ENCODE data around the gene STON2.
"Not testable (repeated sequence)": the region's sequence is repeated elsewhere in the genome, so short reads cannot be mapped to it uniquely, and the experiment has no call there.

The STON2 gene

GRCh38 chr14:81400202-81400678 lies at the start of gene STON2:
TSS of gene STON2 (minus strand) at chr14:81400324. CDS start at chr14:81398382, 1,942 bp downstream.
- peak; percentile 21 for DNase-seq (ENCODE audit: low spot score)

DNA sequence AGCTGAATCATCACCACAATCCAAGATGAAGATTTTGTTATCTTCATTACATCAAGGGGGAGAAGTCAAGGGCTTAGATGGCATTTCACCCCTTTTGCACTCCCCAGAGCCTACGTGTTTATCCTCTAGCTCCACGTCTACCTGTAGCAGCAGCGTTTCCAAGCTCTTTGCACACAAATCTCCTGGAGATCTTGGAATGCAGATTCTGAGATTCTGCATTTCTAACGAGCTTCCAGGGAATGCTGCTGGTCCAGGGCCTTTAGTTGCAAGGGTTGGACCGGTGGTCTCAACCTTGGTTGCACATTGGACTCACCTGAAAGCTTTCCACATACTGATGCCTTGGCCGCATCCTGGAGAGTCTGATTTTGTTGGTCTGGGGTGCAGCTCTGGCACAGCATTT lies 49.5 kb upstream of the STON2 start:
- no peak for DNase-seq (ENCODE audit: low spot score)

- no peak for DNase-seq (ENCODE audit: low spot score)
Observed at GRCh38 chr14:81449114-81449513, 49.0 kb upstream of the STON2 start.

DNA sequence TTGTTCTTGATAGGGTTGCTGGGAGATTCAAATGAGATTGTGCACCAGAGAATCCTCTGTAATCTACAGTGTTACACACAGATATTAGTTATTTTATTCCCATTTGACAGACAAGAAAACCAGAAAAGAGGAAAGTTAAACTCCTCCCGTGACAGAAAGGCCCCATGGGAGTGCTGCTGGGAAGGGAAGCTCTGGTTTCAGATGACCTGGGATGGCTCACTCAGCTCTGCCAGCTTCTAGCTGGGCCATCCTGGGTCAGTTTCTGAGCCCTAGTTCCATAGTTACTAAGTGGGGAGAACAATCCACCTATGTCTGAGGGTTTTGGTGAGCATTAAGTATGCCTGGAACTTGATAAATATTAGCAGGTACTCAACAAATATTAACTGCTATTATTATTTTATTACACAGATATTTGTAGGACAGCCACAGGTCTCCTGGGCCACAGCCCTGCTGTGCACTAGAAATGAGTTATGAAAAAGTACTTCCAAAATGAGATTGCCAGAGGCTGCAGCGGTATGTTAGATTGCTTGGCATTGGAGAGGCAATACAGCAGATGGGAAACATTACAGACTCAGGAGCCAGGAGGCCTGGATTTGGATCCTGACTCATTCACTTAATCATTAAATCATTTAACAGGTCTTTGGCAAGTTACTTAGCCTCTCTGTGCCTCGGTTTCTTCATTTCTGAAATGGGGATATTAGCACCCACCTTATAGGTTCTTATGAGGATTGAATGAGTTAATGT lies 47.1 kb upstream of the STON2 start:
- no peak for DNase-seq (ENCODE audit: low spot score)

DNA sequence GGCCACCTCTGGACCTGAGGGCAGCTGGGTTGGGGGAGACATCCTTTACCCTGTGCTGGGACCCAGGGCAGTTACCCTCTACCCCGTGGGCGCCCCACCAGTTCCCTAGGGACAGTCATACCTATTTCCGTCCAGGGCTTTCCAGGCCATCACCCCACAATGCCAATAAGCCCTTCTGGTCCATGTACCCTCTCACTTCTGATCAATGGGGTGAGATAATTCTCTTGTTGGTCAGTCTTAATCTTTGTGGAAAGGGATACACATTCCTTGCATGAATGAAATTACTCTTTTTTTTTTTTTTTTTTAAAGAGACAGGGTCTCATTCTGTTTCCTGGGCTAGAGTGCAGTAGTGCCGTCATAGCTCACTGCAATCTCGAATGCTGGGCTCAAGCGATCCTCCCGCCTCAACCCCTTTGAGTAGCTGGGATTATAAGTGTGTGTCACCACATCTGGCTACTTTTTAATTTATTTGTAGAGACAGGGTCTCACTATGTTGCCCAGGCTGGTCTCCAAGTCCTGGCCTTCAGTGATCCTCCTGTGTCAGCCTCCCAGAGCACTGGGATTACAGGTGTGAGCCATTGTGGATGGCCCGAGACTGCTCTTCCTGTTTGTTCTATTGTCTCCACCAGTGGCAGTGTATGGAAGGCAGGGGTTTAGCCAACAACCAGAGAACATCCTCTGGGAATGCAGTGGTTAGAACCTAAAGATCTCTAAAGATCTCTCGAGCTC lies 46.3 kb upstream of the STON2 start:
- no peak for DNase-seq (ENCODE audit: low spot score)

- no peak for DNase-seq (ENCODE audit: low spot score)
Observed at GRCh38 chr14:81441626-81442134, 41.6 kb upstream of the STON2 start.

DNA sequence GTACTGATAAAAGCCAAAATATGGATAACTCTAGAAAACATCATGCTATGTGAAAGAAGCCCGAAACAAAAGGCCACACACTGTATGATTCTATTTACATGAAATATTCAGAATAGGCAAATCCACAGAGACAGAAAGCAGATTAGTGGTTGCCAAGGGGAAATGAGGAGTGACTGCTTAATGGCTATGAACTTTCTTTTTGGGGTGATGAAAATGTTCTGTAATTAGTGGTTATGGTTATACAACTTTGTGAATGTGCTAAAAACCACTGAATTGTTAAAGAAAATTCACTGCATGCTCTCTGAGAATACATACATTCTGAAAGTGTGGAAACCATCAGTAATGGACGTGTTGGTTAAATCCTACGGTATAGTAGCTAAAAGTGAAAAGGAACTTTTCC lies 39.9 kb upstream of the STON2 start:
- no peak for DNase-seq (ENCODE audit: low spot score)

GRCh38 chr14:81437244-81437643 lies 37.1 kb upstream of the STON2 start:
- no peak for DNase-seq (ENCODE audit: low spot score)

GRCh38 chr14:81436296-81437138 lies 36.4 kb upstream of the STON2 start:
- peak; percentile 92 for DNase-seq (ENCODE audit: low spot score)

DNA sequence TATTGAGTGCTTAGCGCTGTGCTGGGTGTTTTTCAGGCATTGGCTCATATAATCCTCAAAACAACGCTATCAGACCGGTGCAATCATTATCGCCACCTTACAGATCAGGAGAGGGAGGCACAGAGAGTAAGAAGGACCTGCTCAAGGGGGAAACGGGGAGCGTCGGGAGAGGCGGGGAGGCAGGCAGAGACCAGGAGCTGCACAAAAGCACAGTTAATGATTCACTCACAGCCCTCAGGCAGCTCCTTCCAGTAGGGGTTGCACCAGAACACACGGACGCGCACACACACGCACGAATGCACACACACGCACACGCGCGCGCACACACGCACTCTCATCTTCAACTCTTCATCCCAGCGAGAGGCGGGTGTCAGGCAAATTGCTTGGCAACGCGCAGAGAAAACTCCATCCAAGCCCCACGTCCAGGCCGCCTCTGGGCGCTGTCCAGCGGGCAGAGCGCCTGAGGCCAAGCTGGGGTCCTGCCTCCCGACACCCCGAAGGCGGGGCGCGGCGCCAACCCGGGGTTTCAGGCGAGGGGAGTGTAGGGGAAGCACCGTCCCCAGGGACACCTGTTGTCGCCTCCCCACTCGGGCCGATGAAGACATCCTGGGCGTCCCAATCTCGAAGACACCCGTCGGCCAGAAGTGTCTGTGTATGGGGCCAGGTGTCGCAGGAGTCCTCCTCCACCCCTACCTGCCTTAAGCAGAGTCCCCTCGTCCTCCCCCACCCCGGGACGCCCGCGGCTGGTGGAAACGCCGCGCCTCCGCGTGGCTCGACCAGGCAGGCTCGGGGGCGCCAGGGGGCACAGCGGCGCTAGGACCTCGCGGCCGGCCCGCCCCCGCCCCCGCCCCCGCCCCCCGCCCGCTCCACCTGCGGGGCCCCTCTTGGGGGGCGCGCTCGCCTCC lies 35.5 kb upstream of the STON2 start:
- peak; percentile 24 for DNase-seq (ENCODE audit: low spot score)

DNA sequence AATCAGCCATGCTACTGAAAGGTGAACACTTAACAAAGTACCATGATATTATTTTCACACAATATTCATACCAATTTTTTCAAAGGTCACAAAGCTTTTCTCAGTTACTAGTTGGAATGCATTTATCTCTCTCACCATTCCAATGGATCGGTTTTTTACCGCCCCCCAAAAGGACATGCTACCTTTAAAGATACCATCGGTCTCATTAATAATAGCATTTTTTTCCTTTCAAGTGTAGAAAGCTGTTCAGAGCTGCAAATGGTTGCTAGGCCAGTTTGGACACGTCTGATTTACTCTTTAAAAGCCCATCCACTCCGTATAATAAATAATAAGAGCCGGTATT lies 34.9 kb upstream of the STON2 start:
- DNase-seq (ENCODE audit: low spot score), result no peak

GRCh38 chr14:81434230-81434629 lies 34.1 kb upstream of the STON2 start:
- no peak for DNase-seq (ENCODE audit: low spot score)

DNA sequence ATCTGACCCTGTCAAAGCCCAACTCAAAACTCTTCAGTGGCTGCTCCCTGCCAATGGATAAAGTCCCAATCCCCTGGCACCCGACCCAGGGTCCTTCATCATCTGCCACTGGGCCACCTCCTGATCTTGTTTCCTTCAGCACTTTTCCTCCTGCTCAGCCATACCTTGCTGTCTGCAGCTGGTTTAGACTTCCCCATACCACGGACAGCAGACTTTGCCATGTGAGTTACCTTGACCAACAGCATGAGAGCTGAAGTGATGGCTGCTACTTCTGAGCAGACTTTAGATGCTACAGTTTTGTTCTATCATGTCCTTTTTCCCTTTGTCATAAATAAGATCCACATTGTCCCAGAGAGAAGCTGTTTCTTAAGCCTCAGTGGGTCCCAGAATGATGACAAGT lies 33.3 kb upstream of the STON2 start:
- no peak for DNase-seq (ENCODE audit: low spot score)

DNA sequence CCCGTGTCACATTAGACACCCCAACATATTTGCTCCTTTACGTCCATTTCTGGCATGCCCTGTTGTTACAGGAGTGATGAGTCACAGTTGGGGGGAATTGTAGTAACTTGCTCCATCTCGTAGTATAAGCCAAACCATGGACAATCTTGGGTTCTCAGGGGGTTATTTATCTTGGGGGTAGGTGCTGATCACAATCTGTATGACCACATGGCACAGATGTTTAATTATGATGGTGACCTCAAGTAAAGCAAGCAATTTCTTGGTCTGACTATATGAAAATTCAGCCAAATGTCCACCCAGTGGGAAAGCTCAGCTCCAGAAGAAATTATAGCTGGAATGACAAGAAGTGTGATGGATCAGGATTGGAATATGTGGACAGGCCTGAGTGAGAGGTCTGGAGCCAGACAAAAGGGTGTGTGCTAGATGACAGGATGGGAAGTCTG lies 32.1 kb upstream of the STON2 start:
- DNase-seq (ENCODE audit: low spot score), result no peak

DNA sequence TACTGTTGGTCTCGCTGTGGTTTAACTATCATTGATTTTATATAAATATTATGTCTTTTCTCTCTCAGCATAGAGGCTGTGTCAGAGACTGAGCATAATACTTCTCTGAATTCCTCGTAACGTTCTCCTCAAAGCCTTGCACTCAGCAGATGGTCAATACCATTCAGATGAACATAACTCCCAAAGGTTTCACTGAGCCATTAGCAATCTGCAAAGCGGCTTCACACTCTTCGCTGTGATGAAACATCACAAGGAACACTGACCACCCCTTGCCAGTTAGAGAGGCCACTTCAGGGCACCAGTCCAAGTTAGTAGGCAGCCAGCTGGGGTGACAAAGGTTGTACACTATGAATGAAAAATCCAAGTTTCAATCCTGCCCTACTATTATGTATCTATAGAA lies 30.1 kb upstream of the STON2 start:
- no peak for DNase-seq (ENCODE audit: low spot score)

GRCh38 chr14:81429749-81430148 lies 29.6 kb upstream of the STON2 start:
- DNase-seq (ENCODE audit: low spot score), result not testable (repeated sequence)

GRCh38 chr14:81429028-81429427 lies 28.9 kb upstream of the STON2 start:
- DNase-seq (ENCODE audit: low spot score), result no peak

DNA sequence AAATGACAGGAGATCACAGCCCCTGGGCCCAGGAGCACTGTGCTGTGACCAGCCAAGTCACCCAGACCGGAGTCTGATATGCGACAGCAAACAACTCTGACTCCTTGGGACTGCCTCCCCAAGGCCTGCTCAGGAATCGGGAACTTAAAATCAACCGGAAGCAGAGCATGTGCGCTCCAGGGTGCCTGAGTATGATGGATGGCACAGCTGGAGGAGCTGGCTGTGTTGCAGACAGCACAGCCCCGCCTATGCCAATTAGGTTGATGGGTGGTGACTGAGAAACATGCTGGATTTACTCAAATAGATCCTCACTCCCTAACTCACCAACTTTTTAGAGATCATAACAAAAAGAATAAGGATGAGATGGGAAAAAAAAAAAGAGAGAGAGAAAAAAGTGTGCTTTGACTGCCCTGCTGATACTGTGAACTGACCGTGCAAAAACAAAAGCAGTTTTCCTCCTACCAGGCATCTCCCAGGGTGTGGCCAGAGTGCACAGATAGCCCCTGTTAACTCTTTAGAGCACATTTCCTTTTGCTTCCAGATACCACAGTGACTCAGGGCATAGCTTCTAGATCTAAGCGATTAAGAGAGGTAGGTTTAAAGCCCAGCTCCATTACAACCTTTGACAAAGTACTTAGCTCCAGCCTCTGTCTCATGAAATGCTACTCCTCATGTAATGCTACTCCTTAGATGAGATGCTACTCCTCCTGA lies 27.4 kb upstream of the STON2 start:
- no peak for DNase-seq (ENCODE audit: low spot score)

- no peak for DNase-seq (ENCODE audit: low spot score)
Observed at GRCh38 chr14:81423504-81423903, 23.4 kb upstream of the STON2 start.

GRCh38 chr14:81418057-81418790 lies 18.1 kb upstream of the STON2 start:
- no peak for DNase-seq (ENCODE audit: low spot score)

Data from GM03348 (cell line).